Measurements from ENCODE around the gene ITGB4.

The ITGB4 gene

DNA sequence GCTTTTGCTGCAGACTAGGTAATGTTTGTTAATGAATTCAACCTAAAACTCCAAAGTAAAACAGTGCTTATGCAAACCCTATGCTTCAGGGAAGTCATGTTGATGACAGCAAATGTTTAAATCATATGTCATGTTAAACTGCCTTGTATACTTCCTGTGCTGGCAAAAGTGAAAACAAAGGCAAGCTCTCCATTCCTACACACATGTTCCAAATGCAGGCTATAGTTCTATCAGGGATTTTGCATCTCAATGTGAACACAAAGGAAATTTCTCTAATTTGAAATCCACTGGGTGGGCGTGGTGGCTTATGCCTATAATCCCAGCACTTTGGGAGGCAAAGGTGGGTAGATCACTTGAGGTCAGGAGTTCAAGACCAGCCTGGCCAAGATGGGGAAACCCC, 82.6 kb downstream of the ITGB4 start:
- DNase-seq: no peak

- no peak for DNase-seq
Observed at GRCh38 chr17:75806822-75807500, 85.7 kb downstream of the ITGB4 start.

All from stimulated activated naive CD4-positive, alpha-beta T cell treated with Interleukin-2 at 50 U/mL for 16 hours (primary cell).